GM12865 (cell line): ENCODE measurements around the gene LILRB3.
"Not testable (repeated sequence)": the region's sequence is repeated elsewhere in the genome, so short reads cannot be mapped to it uniquely, and the experiment has no call there.

ENCODE experiments used
- DNase-seq: peaks from one replicate; pipeline ENCODE4 v3.0.0; 2010; ENCODE audit warnings: low read depth
- H3K4me3 ChIP-seq: 2 replicates; pipeline ENCODE4 v1.5.1; 2011; ENCODE audit warnings: mild to moderate bottlenecking, low read depth, low read length, control low read depth
- TF ChIP-seq, protein P1 (sequence below): IDR thresholded peaks from 2 replicates; pipeline ENCODE4 v1.5.1; 2011; ENCODE audit warnings: low read length, control low read depth, low read depth, inconsistent platforms; ENCODE audit not compliant: insufficient read depth; ENCODE audit errors: missing control alignments

LILRB3 gene

DNA sequence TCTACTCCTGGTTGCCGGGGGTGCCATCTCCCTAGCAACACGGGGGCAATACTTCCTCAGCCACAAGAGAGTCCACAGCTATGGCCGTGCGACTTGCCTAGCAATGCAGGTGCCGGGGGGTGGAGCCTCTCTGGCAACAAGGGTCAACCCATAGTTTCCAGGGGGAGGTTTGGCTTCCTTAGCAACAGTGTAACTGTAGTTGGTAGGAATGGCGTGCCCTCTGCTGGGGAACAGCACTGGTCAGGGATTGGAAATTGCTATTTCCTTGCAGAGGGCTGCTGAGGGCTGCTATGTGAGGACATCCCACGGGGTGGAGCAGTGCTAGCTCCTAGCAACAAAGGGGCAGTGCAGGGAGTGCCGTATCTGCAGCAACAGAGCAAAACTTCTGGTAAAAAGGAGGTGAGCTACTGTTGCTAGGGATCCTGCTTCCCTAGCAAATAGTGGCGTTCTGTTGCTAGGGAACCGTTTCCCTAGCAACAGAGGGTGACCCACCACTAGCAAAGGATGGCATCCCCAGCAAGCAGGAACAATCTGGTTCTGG lies 42.8 kb downstream of the LILRB3 start:
- no peak overlapping the region for H3K4me3 ChIP-seq
- DNase-seq, result no peak
- TF ChIP-seq, protein P1, sequence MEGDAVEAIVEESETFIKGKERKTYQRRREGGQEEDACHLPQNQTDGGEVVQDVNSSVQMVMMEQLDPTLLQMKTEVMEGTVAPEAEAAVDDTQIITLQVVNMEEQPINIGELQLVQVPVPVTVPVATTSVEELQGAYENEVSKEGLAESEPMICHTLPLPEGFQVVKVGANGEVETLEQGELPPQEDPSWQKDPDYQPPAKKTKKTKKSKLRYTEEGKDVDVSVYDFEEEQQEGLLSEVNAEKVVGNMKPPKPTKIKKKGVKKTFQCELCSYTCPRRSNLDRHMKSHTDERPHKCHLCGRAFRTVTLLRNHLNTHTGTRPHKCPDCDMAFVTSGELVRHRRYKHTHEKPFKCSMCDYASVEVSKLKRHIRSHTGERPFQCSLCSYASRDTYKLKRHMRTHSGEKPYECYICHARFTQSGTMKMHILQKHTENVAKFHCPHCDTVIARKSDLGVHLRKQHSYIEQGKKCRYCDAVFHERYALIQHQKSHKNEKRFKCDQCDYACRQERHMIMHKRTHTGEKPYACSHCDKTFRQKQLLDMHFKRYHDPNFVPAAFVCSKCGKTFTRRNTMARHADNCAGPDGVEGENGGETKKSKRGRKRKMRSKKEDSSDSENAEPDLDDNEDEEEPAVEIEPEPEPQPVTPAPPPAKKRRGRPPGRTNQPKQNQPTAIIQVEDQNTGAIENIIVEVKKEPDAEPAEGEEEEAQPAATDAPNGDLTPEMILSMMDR, result no peak

DNA sequence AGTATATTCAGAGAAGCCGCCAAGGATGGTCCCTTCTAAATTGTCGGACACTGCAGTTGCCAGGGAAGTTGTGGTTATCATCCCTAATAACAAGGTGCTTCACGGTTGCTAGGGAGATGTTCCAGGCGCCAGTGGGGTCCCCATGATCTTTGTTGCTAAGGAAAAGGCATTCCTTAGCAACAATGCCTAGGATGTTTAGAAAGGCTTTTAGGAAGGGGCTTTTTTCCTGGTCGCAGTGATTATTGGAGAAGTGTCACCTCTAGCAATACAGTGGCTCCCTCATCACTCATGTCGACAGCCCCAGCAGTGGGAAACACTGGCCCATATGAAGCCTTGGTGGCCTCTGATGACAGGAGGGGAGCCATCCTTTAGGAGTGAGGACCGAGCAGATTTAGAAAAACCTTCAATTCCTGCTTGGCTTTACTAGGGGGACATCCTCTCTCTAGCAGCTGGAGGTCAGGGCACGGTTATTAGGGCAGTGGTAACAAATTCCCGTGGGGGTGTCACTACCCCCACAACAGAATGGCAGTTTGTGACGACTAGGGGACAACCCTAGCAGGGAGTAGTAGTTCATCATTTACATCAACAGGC lies 43.5 kb downstream of the LILRB3 start:
- no peak overlapping the region for H3K4me3 ChIP-seq
- DNase-seq, result no peak
- TF ChIP-seq, protein P1, result no peak

DNA sequence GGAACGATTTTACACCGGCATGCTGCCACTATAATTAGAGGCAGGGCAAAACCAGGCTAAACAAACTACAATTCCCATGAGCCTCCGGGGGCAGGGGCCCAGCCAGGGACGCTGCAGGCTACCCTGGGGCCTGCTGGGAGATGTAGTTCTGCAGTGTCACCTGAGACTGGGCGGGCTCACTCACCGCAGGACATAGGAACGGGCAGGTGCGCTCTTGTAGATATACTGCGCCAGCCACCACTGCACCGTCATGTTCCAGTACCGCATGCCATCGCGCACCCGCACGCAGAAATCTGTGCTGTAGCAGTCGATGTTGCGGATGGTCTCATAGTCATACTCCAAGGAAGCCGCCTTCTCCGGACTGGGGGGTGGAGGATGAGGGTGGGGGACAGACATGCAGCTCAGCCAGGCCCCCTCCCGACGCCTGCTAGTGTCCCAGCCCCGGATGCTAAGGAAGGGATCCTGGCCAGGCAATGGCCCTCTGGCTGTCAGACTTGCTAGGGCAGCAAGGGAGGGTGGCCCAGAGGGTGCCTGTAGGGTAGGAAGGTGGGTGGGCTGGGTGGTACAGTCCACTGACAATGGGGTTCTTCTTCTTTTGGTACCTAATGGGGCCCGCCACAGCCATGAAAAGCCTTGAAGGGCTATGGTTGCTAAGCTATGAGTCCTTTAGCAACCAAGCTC lies 44.1 kb downstream of the LILRB3 start:
- H3K4me3 ChIP-seq, result no peak overlapping the region
- TF ChIP-seq, protein P1, result no peak
- no peak for DNase-seq

DNA sequence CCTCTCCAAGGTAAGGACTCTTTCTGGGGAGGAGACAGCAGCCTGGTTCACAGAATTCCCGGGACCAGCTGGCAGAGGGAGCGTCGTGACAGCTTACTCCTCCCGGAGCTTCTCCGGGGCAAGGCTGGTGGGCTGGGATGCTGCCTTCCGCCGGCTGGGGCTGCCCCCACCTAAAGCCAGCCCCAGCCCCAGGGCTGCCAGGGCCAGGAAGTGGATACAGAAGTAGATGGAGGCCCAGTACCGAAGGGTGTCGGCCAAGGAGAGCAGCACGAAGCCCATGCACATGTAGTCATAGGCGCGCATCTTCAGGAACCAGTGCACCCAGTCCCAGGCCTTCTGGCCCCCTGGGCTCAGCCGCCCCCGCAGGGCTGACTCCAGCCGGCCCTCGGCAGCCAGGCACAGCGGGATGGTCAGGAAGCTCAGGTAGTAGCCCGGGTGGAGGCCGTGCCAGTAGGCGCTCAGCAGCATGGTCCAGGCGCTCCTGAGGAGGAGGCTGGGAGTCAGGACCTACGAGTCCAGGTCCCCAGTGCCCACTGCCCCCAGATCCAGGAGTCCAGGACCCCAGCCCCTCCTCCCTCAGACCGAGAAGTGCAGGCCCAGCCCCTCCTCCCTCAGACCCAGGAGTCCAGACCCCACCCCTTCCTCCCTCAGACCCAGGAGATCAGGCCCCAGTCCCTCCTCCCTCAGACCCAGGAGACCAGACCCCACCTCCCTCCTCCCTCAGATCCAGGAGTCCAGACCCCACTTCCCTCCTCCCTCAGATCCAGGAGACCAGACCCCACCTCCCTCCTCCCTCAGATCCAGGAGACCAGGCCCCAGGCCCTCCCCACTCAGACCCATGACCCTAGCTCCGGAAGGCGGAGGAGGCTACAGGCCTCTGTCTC lies 48.6 kb downstream of the LILRB3 start:
- DNase-seq, result no peak
- TF ChIP-seq, protein P1, result no peak
- no peak overlapping the region for H3K4me3 ChIP-seq

DNA sequence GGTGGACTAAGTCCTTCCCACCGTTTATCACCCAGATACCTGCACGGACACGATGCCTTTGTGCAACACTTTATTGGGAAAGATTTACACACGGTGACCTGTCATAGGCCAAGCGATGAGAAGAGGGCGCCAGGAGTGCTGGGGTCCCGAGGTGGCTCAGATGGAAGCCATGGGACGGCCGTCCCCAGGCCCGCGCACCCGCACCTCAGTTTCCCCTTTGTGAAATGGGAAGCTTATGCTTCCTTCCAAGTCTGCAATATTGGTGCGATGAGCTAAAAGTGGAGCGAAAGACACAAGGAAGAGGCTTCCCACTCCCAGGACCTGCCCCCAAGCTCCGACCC lies 49.5 kb downstream of the LILRB3 start:
- DNase-seq, result no peak
- TF ChIP-seq, protein P1, result no peak
- H3K4me3 ChIP-seq, result no peak overlapping the region

DNA sequence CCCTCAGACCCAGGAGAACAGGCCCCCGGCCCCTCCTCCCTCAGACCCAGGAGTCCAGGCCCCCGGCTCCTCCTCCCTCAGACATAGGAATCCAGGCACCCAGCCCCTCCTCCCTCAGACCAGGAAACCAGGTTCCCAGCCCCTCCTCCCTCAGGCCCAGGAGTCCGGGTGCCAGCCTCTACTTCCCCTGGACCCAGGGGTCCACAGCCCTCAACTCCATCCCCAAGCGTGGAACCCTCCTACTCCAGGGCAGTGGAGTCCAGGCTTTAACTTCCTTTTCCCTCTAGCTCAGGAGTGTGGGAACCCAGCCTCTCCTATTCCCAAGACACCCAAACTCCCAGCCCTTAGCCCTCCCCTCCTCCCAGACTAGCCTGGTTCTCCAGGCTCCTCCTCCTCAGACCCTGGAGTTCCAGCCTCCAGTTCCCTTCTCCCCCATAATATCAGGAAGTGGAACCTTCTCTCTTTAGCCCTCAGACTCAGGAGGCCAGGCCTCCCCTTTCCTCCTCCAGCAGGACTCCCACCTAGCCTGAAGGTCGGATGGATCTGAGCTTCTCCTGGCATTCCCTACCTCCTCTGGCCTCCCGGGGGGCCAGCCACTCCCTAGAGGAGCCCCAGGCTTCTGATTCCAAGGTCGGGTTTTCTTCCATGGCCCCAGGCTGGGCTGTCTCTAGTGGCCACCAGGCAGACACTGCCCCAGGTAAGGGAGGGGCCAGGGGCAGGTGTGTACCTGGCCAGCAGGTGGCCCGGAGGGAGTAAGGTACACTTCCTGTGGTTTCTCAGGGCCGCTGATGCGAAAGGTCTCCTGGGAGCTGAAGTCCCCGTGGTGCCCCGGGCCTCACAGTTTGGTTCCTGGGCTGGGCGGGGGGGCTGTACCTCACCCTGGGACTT lies 50.1 kb downstream of the LILRB3 start, which contains the start of gene TMC4:
TSS of gene TMC4 (minus strand) at position 690 of the 888 bp plus-strand sequence. CDS start at position 647, 43 bp downstream.
- DNase-seq, result no peak
- TF ChIP-seq, protein P1, result no peak
- H3K4me3 ChIP-seq, result no peak within 1 kb of the TSS

DNA sequence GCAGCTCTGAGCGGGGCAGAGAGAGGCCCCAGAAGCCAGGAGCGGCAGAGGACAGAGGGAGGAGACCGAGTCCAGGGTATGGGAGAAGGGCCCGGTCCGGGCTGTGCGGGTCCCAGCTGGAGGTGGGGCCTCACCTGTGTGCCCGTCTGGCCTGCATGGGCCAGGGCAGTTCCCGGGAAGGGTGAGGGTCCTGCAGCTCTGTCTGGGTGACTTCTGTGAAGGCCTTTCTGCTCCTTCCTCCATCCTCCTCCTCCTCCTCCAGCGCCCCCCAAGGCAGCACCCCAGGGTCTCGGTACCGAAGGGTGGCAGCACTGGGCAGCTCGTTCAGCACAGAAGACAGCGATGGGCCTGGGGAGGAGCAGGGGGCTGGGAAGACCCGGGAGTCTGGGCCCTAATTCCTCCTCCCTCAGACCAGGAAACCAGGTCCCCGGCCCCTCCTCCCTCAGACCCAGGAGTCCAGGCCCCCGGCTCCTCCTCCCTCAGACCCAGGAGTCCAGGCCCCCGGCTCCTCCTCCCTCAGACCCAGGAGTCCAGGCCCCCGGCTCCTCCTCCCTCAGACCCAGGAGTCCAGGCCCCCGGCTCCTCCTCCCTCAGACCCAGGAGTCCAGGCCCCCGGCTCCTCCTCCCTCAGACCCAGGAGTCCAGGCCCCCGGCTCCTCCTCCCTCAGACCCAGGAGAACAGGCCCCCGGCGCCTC lies 50.9 kb downstream of the LILRB3 start:
- H3K4me3 ChIP-seq, DNase-seq: not testable (repeated sequence)
